SK-N-SH treated with all-trans-retinoic acid at 6 μM for 48 hours (cell line): Measurements from ENCODE around the gene TMIGD3.

ENCODE experiments used
- CSDC2 ChIP-seq: fragments of 250-450 bp; sonication (Bioruptor Pico); IDR thresholded peaks from 2 replicates; pipeline ENCODE4 v1.5.0; 2020; ENCODE audit warnings: mild to moderate bottlenecking, moderate library complexity
- SNAI2 ChIP-seq: fragments of 250-450 bp; sonication (Bioruptor Pico); IDR thresholded peaks from 2 replicates; pipeline ENCODE4 v1.5.0; 2020; ENCODE audit warnings: mild to moderate bottlenecking, moderate library complexity
- TCF4 ChIP-seq: fragments of 250-450 bp; sonication (Bioruptor Pico); IDR thresholded peaks from 2 replicates; pipeline ENCODE4 v1.8.0; 2021; ENCODE audit warnings: mild to moderate bottlenecking, moderate library complexity, borderline replicate concordance
- TOX ChIP-seq: fragments of 250-450 bp; sonication (Bioruptor Pico); IDR thresholded peaks from 2 replicates; pipeline ENCODE4 v1.8.0; 2021; ENCODE audit warnings: mild to moderate bottlenecking, moderate library complexity, borderline replicate concordance
- ZC3H10 ChIP-seq: fragments of 250-450 bp; sonication (Bioruptor Pico); IDR thresholded peaks from 2 replicates; pipeline ENCODE4 v1.5.1; 2021; ENCODE audit warnings: mild to moderate bottlenecking, moderate library complexity
- ZFP3 ChIP-seq: fragments of 250-450 bp; sonication (Bioruptor Pico); IDR thresholded peaks from 2 replicates; pipeline ENCODE4 v1.5.0; 2020; ENCODE audit warnings: mild to moderate bottlenecking, moderate library complexity
- ZFP30 ChIP-seq: fragments of 450-650 bp; formaldehyde crosslinking; IDR thresholded peaks from 2 replicates; pipeline ENCODE4 v1.5.0; 2022; ENCODE audit warnings: mild to moderate bottlenecking, moderate library complexity
- ZNF565 ChIP-seq: fragments of 450-650 bp; formaldehyde crosslinking; conservative IDR thresholded peaks from 2 replicates; pipeline ENCODE4 v1.5.0; 2020; ENCODE audit warnings: low read depth, mild to moderate bottlenecking, moderate library complexity
- ZNF70 ChIP-seq: fragments of 450-650 bp; formaldehyde crosslinking; IDR thresholded peaks from 2 replicates; pipeline ENCODE4 v1.5.0; 2020; ENCODE audit warnings: mild to moderate bottlenecking, moderate library complexity
- TF ChIP-seq, protein P1 (sequence below): fragments of 250-450 bp; sonication (Bioruptor Pico); IDR thresholded peaks from 2 replicates; pipeline ENCODE4 v1.5.1; 2020; ENCODE audit warnings: low read depth, mild to moderate bottlenecking, moderate library complexity

GRCh38 chr1:111538343-111539025 lies 35.1 kb upstream of the TMIGD3 start:
- TF ChIP-seq, protein P1, sequence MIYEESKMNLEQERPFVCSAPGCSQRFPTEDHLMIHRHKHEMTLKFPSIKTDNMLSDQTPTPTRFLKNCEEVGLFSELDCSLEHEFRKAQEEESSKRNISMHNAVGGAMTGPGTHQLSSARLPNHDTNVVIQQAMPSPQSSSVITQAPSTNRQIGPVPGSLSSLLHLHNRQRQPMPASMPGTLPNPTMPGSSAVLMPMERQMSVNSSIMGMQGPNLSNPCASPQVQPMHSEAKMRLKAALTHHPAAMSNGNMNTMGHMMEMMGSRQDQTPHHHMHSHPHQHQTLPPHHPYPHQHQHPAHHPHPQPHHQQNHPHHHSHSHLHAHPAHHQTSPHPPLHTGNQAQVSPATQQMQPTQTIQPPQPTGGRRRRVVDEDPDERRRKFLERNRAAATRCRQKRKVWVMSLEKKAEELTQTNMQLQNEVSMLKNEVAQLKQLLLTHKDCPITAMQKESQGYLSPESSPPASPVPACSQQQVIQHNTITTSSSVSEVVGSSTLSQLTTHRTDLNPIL, result no peak
- TF ChIP-seq TOX (CRISPR knock-in tag), result no peak
- TF ChIP-seq TCF4 (CRISPR knock-in tag), result no peak
- no peak for TF ChIP-seq ZC3H10 (CRISPR knock-in tag)
- no peak for TF ChIP-seq ZNF565 (CRISPR knock-in tag)
- TF ChIP-seq ZFP30 (CRISPR knock-in tag), result no peak
- no peak for TF ChIP-seq CSDC2 (CRISPR knock-in tag)
- no peak for TF ChIP-seq ZFP3 (CRISPR knock-in tag)
- no peak for TF ChIP-seq SNAI2 (CRISPR knock-in tag)
- TF ChIP-seq ZNF70, result no peak
